HTR-8/SVneo (cell line): ENCODE data around the gene ZNF791.
"Not testable (repeated sequence)": the region's sequence is repeated elsewhere in the genome, so short reads cannot be mapped to it uniquely, and the experiment has no call there.

Source experiments
- DNase-seq: peaks from one replicate; pipeline ENCODE4 v3.0.0; 2011; ENCODE audit warnings: low spot score, mixed read lengths; ENCODE audit not compliant: insufficient read length
- FAIRE-seq: peaks from 2 replicates; lab custom pipeline; 2011; peaks lifted over from hg19 to GRCh38; lab: Jason Lieb, UNC

ZNF791 gene

GRCh38 chr19:12665281-12665573, 54.5 kb downstream of the ZNF791 start:
- DNase-seq (no peak), FAIRE-seq (no peak)

GRCh38 chr19:12665671-12666264, 55.0 kb downstream of the ZNF791 start:
- DNase-seq (no peak), FAIRE-seq (no peak)

GRCh38 chr19:12666265-12667048, 55.7 kb downstream of the ZNF791 start, which contains the start of the genes MAN2B1 and WDR83:
TSS of gene MAN2B1 (minus strand) at chr19:12666742. CDS start at chr19:12666701, 41 bp downstream.
TSS of gene WDR83 (plus strand) at chr19:12666807. CDS start at chr19:12669791, 2,984 bp downstream.
- FAIRE-seq: peak; percentile 28
- DNase-seq: peak; percentile 93

- DNase-seq: no peak
- no peak for FAIRE-seq
Observed at GRCh38 chr19:12667731-12668302, 57.1 kb downstream of the ZNF791 start.

GRCh38 chr19:12668346-12668745, 57.6 kb downstream of the ZNF791 start:
- FAIRE-seq: no peak
- no peak for DNase-seq

GRCh38 chr19:12668932-12669269, 58.2 kb downstream of the ZNF791 start:
- FAIRE-seq (peak; percentile 16), DNase-seq (peak; percentile 33)

- peak; percentile 88 for FAIRE-seq
- DNase-seq: peak; percentile 86
Observed at GRCh38 chr19:12669270-12670158, 58.8 kb downstream of the ZNF791 start.

GRCh38 chr19:12670159-12670928, 59.6 kb downstream of the ZNF791 start:
- no peak for DNase-seq
- FAIRE-seq: no peak

GRCh38 chr19:12672744-12673143, 62.0 kb downstream of the ZNF791 start:
- DNase-seq: no peak
- FAIRE-seq: peak; percentile 9

GRCh38 chr19:12675399-12675798, 64.7 kb downstream of the ZNF791 start:
- no peak for DNase-seq
- no peak for FAIRE-seq

GRCh38 chr19:12675940-12676339, 65.2 kb downstream of the ZNF791 start:
- FAIRE-seq (no peak), DNase-seq (no peak)

- FAIRE-seq: no peak
- DNase-seq: peak; percentile 87
Observed at GRCh38 chr19:12676384-12676792, 65.7 kb downstream of the ZNF791 start.

- FAIRE-seq (no peak), DNase-seq (no peak)
Observed at GRCh38 chr19:12676928-12677327, 66.2 kb downstream of the ZNF791 start.

GRCh38 chr19:12678039-12678438, 67.3 kb downstream of the ZNF791 start:
- FAIRE-seq, DNase-seq: not testable (repeated sequence)

GRCh38 chr19:12680034-12680433, 69.3 kb downstream of the ZNF791 start:
- DNase-seq: no peak

GRCh38 chr19:12681074-12681987, 70.6 kb downstream of the ZNF791 start, which contains the start of gene DHPS:
TSS of gene DHPS (minus strand) at chr19:12681880. CDS start at chr19:12681766, 114 bp downstream.
- DNase-seq: peak; percentile 97
- FAIRE-seq: peak; percentile 94

More at GRCh38 chr19:12680034-12680433, 69.3 kb downstream of the ZNF791 start:
- FAIRE-seq: no peak
